ENCODE measurements around the gene CCDC92.

DNA sequence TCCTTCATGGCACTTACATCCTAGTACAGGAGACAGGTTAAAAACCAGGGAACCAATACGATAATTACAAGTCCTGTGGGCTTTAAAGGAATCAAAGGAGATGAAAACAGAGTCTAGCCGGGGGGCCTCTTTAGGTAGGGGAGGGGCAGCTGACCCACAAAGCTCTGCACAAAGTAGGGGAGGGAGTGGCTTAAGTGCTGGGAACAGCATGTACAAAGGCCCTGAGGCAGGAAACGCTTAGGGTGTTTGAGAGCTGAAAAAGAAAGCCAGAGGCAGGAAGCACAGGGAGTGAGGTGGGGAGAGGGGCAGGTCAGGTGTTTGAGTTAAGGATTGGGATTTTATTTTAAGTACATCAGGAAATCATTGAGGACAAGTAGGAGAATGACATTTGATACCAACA is 38.1 kb upstream of the CCDC92 start:
- TF ChIP-seq POLR2AphosphoS5 (IDR thresholded peaks at IDR 0.05; ENCODE audit: low read depth, low read length) (no peak), REST (IDR thresholded peaks at IDR 0.05; ENCODE audit: insufficient read depth in 1 of 2, low read depth in 2 of 2, low read length in 2 of 2) (no peak), SIN3A (IDR thresholded peaks at IDR 0.05; ENCODE audit: borderline replicate concordance, insufficient read depth, low read length) (no peak), TAF1 (IDR thresholded peaks at IDR 0.05; ENCODE audit: borderline replicate concordance, insufficient read depth, low read length) (no peak), FOXP2 (optimal IDR thresholded peaks at IDR 0.05; ENCODE audit: borderline replicate concordance, extremely low read depth, extremely low read length, insufficient read depth) (no peak)

Measured in PFSK-1 (cell line).